ENCODE measurements around the gene ETV7.
"Not testable (repeated sequence)": the region's sequence is repeated elsewhere in the genome, so short reads cannot be mapped to it uniquely, and the experiment has no call there.

ETV7 gene

DNA sequence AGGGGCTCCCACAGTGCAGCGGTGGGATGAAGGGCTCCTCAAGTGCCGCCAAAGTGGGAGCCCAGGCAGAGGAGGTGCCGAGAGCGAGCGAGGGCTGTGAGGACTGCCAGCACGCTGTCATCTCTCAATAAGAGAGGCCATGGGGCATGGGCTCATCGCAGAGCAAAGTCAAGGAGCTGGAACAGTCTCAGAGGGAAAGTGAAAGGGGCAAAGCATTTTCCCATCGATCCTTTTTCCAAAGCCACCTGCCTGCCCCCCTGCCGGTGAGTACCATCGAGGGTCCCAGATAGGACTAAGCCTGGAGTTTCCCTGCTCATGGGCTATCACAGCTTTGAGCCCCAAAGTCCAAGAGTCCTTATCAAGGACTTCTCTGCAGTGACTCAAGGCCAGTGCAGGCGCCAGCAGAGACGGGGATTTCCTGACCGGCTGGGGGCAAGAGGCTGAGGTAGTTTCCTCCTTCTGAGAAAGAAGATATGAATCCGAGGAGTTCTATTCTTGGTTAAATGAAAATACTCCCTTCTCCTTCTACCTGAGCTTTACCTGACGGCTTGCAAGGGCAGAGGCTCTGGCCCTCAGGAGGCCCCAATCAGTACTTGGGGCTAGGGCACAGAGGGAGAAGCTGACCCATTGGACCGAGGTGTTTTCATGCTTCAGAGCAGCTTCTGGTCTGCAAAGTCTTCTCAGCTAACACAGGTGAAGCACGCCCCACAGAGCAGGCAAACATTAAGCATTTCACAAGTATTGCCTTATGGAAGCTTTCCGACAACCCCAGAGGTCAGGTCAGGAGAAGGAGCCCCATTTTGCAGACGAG lies 22.6 kb downstream of the ETV7 start:
- TF ChIP-seq, protein P1, sequence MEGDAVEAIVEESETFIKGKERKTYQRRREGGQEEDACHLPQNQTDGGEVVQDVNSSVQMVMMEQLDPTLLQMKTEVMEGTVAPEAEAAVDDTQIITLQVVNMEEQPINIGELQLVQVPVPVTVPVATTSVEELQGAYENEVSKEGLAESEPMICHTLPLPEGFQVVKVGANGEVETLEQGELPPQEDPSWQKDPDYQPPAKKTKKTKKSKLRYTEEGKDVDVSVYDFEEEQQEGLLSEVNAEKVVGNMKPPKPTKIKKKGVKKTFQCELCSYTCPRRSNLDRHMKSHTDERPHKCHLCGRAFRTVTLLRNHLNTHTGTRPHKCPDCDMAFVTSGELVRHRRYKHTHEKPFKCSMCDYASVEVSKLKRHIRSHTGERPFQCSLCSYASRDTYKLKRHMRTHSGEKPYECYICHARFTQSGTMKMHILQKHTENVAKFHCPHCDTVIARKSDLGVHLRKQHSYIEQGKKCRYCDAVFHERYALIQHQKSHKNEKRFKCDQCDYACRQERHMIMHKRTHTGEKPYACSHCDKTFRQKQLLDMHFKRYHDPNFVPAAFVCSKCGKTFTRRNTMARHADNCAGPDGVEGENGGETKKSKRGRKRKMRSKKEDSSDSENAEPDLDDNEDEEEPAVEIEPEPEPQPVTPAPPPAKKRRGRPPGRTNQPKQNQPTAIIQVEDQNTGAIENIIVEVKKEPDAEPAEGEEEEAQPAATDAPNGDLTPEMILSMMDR (conservative IDR thresholded peaks at IDR 0.05; ENCODE audit: low read depth, low read length), result no peak
- H3K4me3 ChIP-seq (ENCODE audit: low read length), result no peak overlapping the region
- no peak for DNase-seq (ENCODE audit: low read depth)

DNA sequence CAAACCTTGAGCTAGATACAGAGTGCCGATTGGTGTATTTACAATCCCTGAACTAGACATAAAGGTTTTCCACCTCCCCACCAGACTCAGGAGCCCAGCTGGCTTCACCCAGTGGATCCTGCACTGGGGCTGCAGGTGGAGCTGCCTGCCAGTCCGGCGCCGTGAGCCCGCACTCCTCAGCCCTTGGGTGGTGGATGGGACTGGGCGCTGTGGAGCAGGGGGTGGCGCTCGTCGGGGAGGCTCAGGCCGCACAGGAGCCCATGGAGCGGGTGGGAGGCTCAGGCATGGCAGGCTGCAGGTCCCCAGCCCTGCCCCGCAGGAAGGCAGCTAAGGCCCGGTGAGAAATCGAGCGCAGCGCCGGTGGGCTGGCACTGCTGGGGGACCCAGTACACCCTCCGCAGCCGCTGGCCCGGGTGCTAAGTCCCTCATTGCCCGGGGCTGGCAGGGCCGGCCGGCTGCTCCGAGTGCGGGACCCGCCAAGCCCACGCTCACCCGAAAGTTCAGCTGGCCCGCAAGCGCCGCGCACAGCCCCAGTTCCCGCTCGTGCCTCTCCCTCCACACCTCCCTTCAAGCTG lies 23.3 kb downstream of the ETV7 start:
- DNase-seq (ENCODE audit: low read depth); H3K4me3 ChIP-seq (ENCODE audit: low read length): not testable (repeated sequence)

DNA sequence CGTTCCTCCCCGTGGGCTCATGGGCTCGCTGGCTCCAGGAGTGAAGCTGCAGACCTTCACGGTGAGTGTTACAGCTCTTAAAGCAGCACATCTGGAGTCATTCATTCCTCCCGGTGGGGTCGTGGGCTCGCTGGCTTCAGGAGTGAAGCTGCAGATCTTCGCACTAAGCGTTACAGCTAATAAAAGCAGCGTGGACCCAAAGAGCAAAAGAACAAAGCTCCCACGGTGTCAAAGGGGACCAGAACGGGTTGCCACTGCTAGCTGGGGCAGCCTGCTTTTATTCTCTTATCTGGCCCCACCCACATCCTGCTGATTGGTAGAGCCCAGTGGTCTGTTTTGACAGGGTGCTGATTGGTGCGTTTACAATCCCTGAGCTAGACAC lies 24.1 kb downstream of the ETV7 start:
- not testable (repeated sequence) for H3K4me3 ChIP-seq (ENCODE audit: low read length); DNase-seq (ENCODE audit: low read depth)

DNA sequence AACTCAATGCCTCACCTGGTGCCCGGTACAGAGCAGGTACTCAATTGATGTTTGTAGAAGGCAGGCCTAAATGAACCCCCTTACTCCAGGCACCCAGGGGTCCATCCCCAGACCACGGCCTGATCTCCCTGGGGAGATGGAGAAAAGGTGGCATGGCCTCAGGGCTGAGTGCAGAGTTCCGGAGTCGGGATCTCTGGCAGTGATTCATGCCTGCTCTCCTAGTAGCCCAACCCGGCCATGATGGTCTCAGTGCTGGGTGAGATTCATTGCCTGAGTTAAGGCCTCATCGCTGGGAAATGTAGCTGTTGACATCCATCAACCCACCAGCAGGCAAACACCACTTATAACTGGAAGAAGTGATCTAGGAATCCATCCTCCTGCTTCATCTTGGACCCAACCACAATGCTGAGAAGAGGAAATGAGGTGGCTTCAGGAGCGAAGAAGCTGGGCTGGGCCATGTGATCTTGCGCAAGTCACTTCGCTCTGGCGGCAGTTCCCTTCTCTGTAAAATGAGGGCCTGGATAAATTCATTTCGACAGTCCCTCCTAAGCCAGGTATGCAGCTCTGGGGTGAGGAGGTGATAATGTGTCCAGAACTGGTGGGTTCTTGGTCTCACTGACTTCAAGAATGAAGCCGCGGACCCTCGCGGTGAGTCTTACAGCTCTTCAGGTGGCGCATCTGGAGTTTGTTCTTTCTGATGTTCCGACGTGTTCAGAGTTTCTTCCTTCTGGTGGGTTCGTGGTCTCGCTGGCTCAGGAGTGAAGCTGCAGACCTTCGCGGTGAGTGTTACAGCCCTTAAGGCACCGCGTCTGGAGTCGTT lies 24.7 kb downstream of the ETV7 start:
- H3K4me3 ChIP-seq (ENCODE audit: low read length), result no peak overlapping the region
- TF ChIP-seq, protein P1 (conservative IDR thresholded peaks at IDR 0.05; ENCODE audit: low read depth, low read length), result no peak
- no peak for DNase-seq (ENCODE audit: low read depth)

DNA sequence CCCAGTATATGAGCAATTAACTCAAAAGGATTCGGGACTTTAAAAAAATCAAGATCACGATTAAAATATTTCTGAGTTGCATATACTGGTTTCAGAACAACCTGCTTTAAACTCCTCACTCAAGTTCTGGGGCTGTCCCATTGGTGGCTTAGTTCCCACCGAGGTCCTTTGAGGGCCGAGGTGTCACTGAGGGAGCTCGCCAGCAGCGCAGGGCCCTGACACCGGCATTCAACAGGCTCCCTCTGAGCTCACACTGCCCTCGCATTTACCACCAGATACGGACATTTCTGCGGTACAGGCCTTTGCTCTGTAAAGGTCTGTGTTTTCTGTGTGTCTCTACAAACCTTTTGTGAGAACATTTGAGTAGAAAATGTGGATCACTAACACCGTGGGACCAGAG lies 26.4 kb downstream of the ETV7 start:
- H3K4me3 ChIP-seq (ENCODE audit: low read length), result no peak overlapping the region
- DNase-seq (ENCODE audit: low read depth), result no peak
- TF ChIP-seq, protein P1 (conservative IDR thresholded peaks at IDR 0.05; ENCODE audit: low read depth, low read length), result no peak

DNA sequence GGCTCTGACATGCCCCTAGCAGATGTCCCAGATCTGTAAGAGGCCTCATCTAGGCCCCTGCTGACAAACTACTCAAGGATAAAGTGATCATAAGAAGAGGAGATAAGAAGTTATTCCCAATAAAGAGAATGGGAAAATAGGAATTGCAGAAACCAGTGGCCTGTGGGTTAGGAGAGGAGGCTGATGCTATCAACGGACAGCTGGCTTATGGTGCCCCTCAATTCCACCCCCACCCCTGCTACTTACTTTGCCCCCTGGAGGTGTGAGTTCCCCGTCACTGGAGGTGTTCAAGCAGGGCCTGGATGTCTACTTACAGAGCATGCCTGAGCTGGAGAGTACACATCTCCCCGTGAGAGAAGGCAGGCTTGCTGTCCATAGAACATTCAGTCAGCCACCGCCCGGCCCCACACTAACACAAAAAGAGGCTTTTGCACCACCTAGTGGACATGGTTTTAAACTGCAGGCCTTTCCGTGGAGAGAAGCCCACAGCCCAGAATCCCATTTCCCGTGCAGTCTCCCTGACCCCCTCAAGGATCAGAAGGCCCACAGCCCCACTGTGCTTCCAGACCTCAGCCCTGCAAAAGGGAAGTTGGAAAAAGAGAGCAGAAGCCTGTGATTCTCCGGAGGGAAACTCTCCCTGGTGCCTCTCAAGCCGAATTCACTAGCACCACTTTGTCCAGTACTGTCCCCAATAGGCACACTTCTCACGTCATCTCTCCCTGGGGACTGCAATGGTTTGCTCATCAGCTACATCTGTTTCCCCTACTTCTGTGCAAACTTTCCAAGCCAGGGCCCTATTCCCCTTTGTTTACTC lies 27.0 kb downstream of the ETV7 start:
- no peak for DNase-seq (ENCODE audit: low read depth)
- no peak overlapping the region for H3K4me3 ChIP-seq (ENCODE audit: low read length)
- TF ChIP-seq, protein P1 (conservative IDR thresholded peaks at IDR 0.05; ENCODE audit: low read depth, low read length), result peak; percentile 82

DNA sequence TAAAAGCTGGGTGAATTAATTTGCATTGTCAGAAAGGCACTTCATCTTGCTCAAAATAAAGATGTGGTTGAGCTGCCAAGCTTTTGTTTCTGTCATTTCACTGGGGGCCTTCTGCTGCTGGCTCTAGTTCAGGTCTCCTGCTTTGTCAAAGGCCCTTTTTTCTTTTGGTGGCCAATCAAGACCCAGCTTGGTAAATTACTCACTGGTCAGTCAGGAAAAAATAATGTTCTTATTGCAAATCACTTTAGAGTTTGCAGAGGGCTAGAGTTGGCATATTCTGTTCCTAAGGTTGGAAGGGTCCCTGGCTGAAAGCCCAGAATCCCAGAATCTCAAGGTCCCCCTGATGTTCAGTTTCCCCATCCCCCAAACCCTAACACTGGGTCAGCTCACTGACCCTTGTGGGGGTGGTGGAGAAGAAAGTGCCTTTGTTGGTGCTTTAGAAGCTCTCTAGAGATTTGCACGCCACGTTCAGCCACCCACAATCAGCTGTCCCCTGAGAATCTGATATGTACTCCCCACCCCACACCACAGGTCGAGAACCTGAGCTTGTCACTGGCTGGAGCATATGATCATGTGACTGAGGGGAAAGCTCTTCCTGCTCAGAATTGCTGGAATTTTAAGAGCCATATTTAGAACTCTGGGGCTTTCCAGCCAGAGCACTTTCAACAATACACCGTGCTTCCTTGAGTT lies 29.1 kb downstream of the ETV7 start:
- TF ChIP-seq, protein P1 (conservative IDR thresholded peaks at IDR 0.05; ENCODE audit: low read depth, low read length), result no peak
- peak; percentile 54 for DNase-seq (ENCODE audit: low read depth)

More for the DNA sequence above, 29.1 kb downstream of the ETV7 start:
- no peak overlapping the region for H3K4me3 ChIP-seq (ENCODE audit: low read length)
